GM19397 (cell line): ENCODE results near the gene NCR1.
"Not testable (repeated sequence)": the region's sequence is repeated elsewhere in the genome, so short reads cannot be mapped to it uniquely, and the experiment has no call there.

Experiments used
- ATAC-seq: cut with Tn5 transposase; IDR thresholded peaks from one replicate; pipeline ENCODE4 v1.9.1; 2021; ENCODE audit warnings: mild to moderate bottlenecking, moderate library complexity; ENCODE audit not compliant: unreplicated experiment

The NCR1 gene

GRCh38 chr19:54905803-54906511 is at the start of gene NCR1:
Gene NCR1 (plus strand): TSS chr19:54906148. CDS start chr19:54906188, 40 bp downstream.
- ATAC-seq: no peak

GRCh38 chr19:54858476-54858875 is 47.5 kb upstream of the NCR1 start:
- ATAC-seq: not testable (repeated sequence)

GRCh38 chr19:54859421-54859820 is 46.5 kb upstream of the NCR1 start:
- not testable (repeated sequence) for ATAC-seq

GRCh38 chr19:54863459-54863858 is 42.5 kb upstream of the NCR1 start:
- ATAC-seq: not testable (repeated sequence)

- ATAC-seq: no peak
Observed at GRCh38 chr19:54871696-54872095, 34.3 kb upstream of the NCR1 start.

GRCh38 chr19:54873990-54874389 is 32.0 kb upstream of the NCR1 start, which contains the start of gene FCAR:
Gene FCAR (plus strand): TSS chr19:54874235. CDS start chr19:54874290, 55 bp downstream.
- ATAC-seq: no peak

GRCh38 chr19:54875506-54875905 is 30.4 kb upstream of the NCR1 start:
- no peak for ATAC-seq

- ATAC-seq: no peak
Observed at GRCh38 chr19:54877471-54877870, 28.5 kb upstream of the NCR1 start.

- ATAC-seq: no peak
Observed at GRCh38 chr19:54881884-54882283, 24.1 kb upstream of the NCR1 start.

- ATAC-seq: no peak
Observed at GRCh38 chr19:54882758-54883157, 23.2 kb upstream of the NCR1 start.

GRCh38 chr19:54883228-54883627 is 22.7 kb upstream of the NCR1 start:
- no peak for ATAC-seq

GRCh38 chr19:54888239-54888638 is 17.7 kb upstream of the NCR1 start:
- ATAC-seq: no peak

GRCh38 chr19:54889566-54889965 is 16.4 kb upstream of the NCR1 start:
- ATAC-seq: no peak

- no peak for ATAC-seq
Observed at GRCh38 chr19:54893406-54893805, 12.5 kb upstream of the NCR1 start.

- not testable (repeated sequence) for ATAC-seq
Observed at GRCh38 chr19:54894106-54894505, 11.8 kb upstream of the NCR1 start.

- ATAC-seq: no peak
Observed at GRCh38 chr19:54896036-54896435, 9.9 kb upstream of the NCR1 start.

- not testable (repeated sequence) for ATAC-seq
Observed at GRCh38 chr19:54898685-54899084, 7.3 kb upstream of the NCR1 start.

GRCh38 chr19:54899646-54900045 is 6.3 kb upstream of the NCR1 start:
- ATAC-seq: not testable (repeated sequence)

- ATAC-seq: not testable (repeated sequence)
Observed at GRCh38 chr19:54901153-54901552, 4.8 kb upstream of the NCR1 start.

GRCh38 chr19:54902061-54902460 is 3.9 kb upstream of the NCR1 start:
- no peak for ATAC-seq

- ATAC-seq: no peak
Observed at GRCh38 chr19:54903303-54903702, 2.6 kb upstream of the NCR1 start.

- not testable (repeated sequence) for ATAC-seq
Observed at GRCh38 chr19:54904261-54904660, 1.7 kb upstream of the NCR1 start.

GRCh38 chr19:54905421-54905802 is 536 bp upstream of the NCR1 start:
- ATAC-seq: no peak
